Endodermal cell (in vitro differentiated cells): ENCODE data around the gene OXCT1. TPM values are rescaled to one million over a fixed set of nuclear protein-coding genes. Genes with fewer than 3 reads are reported as not detected.

Experiments used
- DNase-seq: peaks from one replicate; pipeline ENCODE4 v3.0.0-alpha.2; 2017
- H3K27ac ChIP-seq: 2 replicates; pipeline ENCODE4 v1.5.1; 2013; ENCODE audit warnings: mild to moderate bottlenecking, low read depth, low read length, moderate library complexity
- H3K27me3 ChIP-seq: 2 replicates; pipeline ENCODE4 v1.6.1; 2013; ENCODE audit warnings: mild to moderate bottlenecking, low read length, moderate library complexity; ENCODE audit not compliant: insufficient read depth, control insufficient read depth, poor library complexity, severe bottlenecking
- H3K36me3 ChIP-seq: 2 replicates; pipeline ENCODE4 v1.7.0; 2013; ENCODE audit warnings: mild to moderate bottlenecking, low read length, moderate library complexity; ENCODE audit not compliant: control insufficient read depth, insufficient read depth
- H3K4me1 ChIP-seq: one replicate; pipeline ENCODE4 v1.7.0; 2013; ENCODE audit warnings: low read length; ENCODE audit not compliant: control insufficient read depth, insufficient read depth
- H3K4me3 ChIP-seq: 2 replicates; pipeline ENCODE4 v1.5.1; 2013; ENCODE audit warnings: mild to moderate bottlenecking, low read length, moderate library complexity
- H3K9ac ChIP-seq: 2 replicates; pipeline ENCODE4 v1.6.1; 2013; ENCODE audit warnings: mild to moderate bottlenecking, low read length, moderate library complexity; ENCODE audit not compliant: poor library complexity, severe bottlenecking; ENCODE audit errors: extremely low read depth
- H3K9me3 ChIP-seq: 2 replicates; pipeline ENCODE4 v1.6.1; 2013; ENCODE audit warnings: mild to moderate bottlenecking, low read length, moderate library complexity; ENCODE audit not compliant: control insufficient read depth
- H3K27ac Mint-ChIP-seq: 2 replicates; pipeline ENCODE4 v1.8.0; 2020; ENCODE audit warnings: mixed read lengths
- H3K27me3 Mint-ChIP-seq: 2 replicates; pipeline ENCODE4 v1.8.0; 2021; ENCODE audit warnings: mild to moderate bottlenecking, mixed read lengths; ENCODE audit not compliant: insufficient read depth
- H3K36me3 Mint-ChIP-seq: 2 replicates; pipeline ENCODE4 v1.8.0; 2020; ENCODE audit warnings: low read depth, mixed read lengths
- H3K4me1 Mint-ChIP-seq: 2 replicates; pipeline ENCODE4 v1.8.0; 2020; ENCODE audit warnings: mixed read lengths
- H3K4me3 Mint-ChIP-seq: 2 replicates; pipeline ENCODE4 v1.8.0; 2020; ENCODE audit warnings: mild to moderate bottlenecking, moderate library complexity, mixed read lengths
- H3K9me3 Mint-ChIP-seq: 2 replicates; pipeline ENCODE4 v1.8.0; 2020; ENCODE audit warnings: mild to moderate bottlenecking, mixed read lengths
- CTCF ChIP-seq: fragments of 200-600 bp; sonication (generic); conservative IDR thresholded peaks from 2 replicates; pipeline ENCODE4 v1.5.0; 2021; ENCODE audit warnings: antibody characterized with exemption, mild to moderate bottlenecking
- WGBS, 2 experiments: methylation state at CpG; one replicate each; pipeline versions ENCODE4 v1.1.5 to v1.1.7; 2013; ENCODE audit warnings: missing lambda C conversion rate in 2 of 2, mixed read lengths in 1 of 2; ENCODE audit not compliant: insufficient coverage in 1 of 2, insufficient read length in 1 of 2; 5-methylcytosine and 5-hydroxymethylcytosine counted together
- total RNA-seq, 2 donors: library from RNA; stranded (reverse); fragmentation: NEBNext Ultra II Directional in 1 of 2; extraction: Animal tissue kit (Norgen Biotek cat#: 25700) in 1 of 2; gene quantifications; 2 replicates in 1 of 2; 3 replicates in 1 of 2; pipeline ENCODE4 v1.2.1, GENCODE V29; 2021

Gene OXCT1
- total RNA-seq, 2 donors from 2014 or later: 24.5 to 25.1 TPM

- Histone ChIP-seq H3K4me1 (no peaks in the 10 kb centered on the region), H3K27ac (no peak overlapping the region), H3K4me3 (no peak overlapping the region), H3K9me3 (no peaks in the 10 kb centered on the region), H3K9ac (no peak overlapping the region), H3K27me3 (no peaks in the 10 kb centered on the region), H3K36me3 (no peaks in the 10 kb centered on the region)
- Mint-ChIP-seq H3K36me3 (peaks cover 2% of the 10 kb centered on the region), H3K4me1 (peaks cover 9% of the 10 kb centered on the region), H3K4me3 (no peak overlapping the region), H3K27me3 (no peaks in the 10 kb centered on the region), H3K27ac (no peak overlapping the region), H3K9me3 (no peaks in the 10 kb centered on the region)
- no peak for TF ChIP-seq CTCF
- 89 to 96% methylated on average over 1 to 2 of the region's 3 CpGs for WGBS, 2 experiments
- DNase-seq: no peak
Observed at GRCh38 chr5:41793141-41793770, 77.0 kb downstream of the OXCT1 start.

GRCh38 chr5:41790038-41790776, 80.0 kb downstream of the OXCT1 start:
- Histone ChIP-seq H3K27me3 (no peaks in the 10 kb centered on the region), H3K9me3 (no peaks in the 10 kb centered on the region), H3K4me3 (no peak overlapping the region), H3K4me1 (peaks cover 3% of the 10 kb centered on the region), H3K36me3 (no peaks in the 10 kb centered on the region), H3K9ac (no peak overlapping the region), H3K27ac (peak overlapping the region; percentile 21)
- H3K4me3 Mint-ChIP-seq: no peak overlapping the region
- no peak for DNase-seq
- H3K9me3 Mint-ChIP-seq: no peaks in the 10 kb centered on the region
- H3K27ac Mint-ChIP-seq: no peak overlapping the region
- H3K27me3 Mint-ChIP-seq: no peaks in the 10 kb centered on the region
- H3K4me1 Mint-ChIP-seq: peaks cover 29% of the 10 kb centered on the region
- WGBS, 2 experiments: 92 to 100% methylated on average over 4 to 6 of the region's 6 CpGs
- TF ChIP-seq CTCF: no peak
- peaks cover 2% of the 10 kb centered on the region for H3K36me3 Mint-ChIP-seq

- no peaks in the 10 kb centered on the region for H3K36me3 ChIP-seq
- no peak for DNase-seq
- no peaks in the 10 kb centered on the region for H3K27me3 Mint-ChIP-seq
- H3K27ac Mint-ChIP-seq: no peak overlapping the region
- peaks cover 3% of the 10 kb centered on the region for H3K4me1 ChIP-seq
- H3K4me3 ChIP-seq: no peak overlapping the region
- no peak overlapping the region for H3K27ac ChIP-seq
- no peak overlapping the region for H3K4me3 Mint-ChIP-seq
- H3K9me3 ChIP-seq: no peaks in the 10 kb centered on the region
- WGBS, 2 experiments: 80% methylated on average over 1 of the region's 1 CpG; no CpG with 5 or more reads in 1 of the 2 experiments
- H3K4me1 Mint-ChIP-seq: peaks cover 22% of the 10 kb centered on the region
- peaks cover 2% of the 10 kb centered on the region for H3K36me3 Mint-ChIP-seq
- no peak for TF ChIP-seq CTCF
- no peaks in the 10 kb centered on the region for H3K9me3 Mint-ChIP-seq
- H3K9ac ChIP-seq: no peak overlapping the region
- no peaks in the 10 kb centered on the region for H3K27me3 ChIP-seq
Observed at GRCh38 chr5:41789434-41789833, 80.8 kb downstream of the OXCT1 start.
